HG03442 (cell line): Measurements from ENCODE around the gene ZNF558.

Source experiments
- ATAC-seq: cut with Tn5 transposase; IDR thresholded peaks from one replicate; pipeline ENCODE4 v1.9.1; 2021; ENCODE audit warnings: mild to moderate bottlenecking, moderate library complexity; ENCODE audit not compliant: unreplicated experiment

Gene ZNF558

GRCh38 chr19:8832132-8833021, at the start of gene ZNF558, which contains the start of gene MBD3L1:
Gene ZNF558 (minus strand): TSS chr19:8832304. CDS start chr19:8822659, 9,645 bp downstream.
Gene MBD3L1 (plus strand): TSS chr19:8832377. CDS start chr19:8842679, 10,302 bp downstream.
- peak; percentile 86 for ATAC-seq

DNA sequence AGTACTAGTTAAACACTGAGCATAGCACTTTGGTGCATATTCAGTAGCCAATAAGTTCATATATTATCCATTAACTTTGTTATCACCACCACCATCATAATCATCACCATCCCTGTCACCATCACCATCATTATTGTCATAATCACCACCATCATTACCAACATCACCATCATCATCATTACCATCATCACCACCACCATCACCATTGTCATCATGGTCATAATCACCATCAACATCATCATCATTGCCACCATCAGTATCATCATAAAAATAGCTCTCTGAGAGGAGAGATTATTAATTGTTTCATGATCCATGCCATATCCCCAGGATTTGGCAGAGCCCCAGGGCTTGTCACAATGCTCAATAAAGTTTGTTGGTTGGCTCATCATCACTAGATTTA, 49.4 kb upstream of the ZNF558 start:
- no peak for ATAC-seq

DNA sequence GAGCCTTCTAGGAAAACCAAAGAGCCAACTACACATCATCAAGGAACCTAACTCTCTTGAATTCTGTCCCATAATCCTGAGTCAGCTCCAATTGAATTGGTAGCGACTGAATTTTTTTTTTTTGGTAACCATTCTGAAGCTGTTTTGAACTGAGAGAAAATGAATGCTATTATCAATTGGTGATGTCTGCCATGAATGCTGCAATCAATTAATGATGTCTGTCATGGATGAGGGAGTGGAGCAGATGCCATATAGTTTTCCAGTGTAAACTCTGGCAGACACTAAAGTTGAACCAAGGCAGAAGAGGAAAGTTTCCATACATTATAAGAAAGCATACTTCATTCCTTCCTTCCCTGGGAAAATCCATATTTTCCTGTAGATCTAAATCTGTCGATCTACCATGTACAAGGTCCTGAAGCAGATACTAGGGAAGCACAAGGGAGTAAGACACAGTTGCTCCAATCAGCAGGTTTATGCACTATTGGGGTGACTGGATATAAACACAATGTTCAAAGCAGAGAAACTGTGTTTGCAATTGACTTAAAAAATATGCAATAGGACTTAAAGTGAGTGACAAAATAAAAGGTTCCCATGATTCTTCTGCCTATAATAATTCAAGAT, 48.9 kb upstream of the ZNF558 start:
- no peak for ATAC-seq

DNA sequence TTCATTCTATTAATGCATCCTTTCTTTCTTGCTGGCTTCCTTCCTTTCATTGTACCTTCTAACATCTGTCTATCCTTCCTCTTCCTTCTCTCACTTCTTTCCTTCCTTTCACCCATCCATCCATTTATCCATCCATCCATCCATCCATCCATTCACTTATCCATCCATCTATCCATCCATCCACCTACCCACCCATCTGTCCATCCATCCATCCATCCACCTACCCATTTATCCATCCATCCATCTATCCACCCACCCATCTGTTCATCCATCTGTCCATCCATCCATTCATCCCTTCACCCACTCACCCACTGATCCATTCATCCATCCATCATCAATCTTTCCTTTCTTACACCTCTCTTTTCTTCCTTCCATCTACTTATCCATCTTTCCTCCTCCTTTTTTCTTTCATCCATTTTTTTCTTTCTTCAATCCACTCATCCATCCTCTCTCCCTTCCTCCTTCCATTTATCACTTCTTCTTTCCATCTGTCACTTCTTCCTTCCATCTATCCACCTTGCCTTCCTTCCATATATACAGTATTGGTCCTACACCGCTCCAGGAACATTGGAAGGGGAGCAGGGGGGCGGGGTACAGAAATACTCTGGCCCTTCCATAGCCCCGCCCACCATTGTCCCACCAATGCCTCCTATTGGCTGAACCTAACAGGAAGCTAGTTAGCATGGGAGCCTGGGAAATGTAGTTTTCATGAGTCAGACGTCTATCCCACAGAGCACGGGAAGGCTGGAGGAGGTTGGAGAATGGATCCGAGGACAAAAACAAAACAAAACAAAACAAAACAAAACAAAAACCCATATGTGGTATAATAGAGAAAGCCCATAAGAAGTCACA, 46.0 kb upstream of the ZNF558 start:
- no peak for ATAC-seq

DNA sequence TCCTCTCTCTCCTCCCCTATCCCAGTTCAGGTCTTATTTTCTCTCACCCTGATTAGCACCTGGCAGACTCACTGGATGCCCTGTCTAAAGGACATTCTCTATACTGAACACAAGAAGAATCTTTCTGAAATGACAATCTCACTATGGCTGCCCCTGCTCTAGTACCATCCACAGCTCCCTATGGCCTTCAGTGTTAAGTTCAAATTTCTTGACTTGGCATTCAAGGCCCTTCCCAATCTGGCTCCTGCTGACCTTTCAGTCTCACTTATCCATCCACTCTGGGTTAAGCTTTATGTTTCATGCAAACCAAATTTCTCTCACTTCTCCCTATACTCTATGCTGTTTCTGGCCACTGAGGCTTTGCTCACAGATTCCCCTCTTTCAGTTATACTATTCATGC, 34.2 kb upstream of the ZNF558 start:
- no peak for ATAC-seq

DNA sequence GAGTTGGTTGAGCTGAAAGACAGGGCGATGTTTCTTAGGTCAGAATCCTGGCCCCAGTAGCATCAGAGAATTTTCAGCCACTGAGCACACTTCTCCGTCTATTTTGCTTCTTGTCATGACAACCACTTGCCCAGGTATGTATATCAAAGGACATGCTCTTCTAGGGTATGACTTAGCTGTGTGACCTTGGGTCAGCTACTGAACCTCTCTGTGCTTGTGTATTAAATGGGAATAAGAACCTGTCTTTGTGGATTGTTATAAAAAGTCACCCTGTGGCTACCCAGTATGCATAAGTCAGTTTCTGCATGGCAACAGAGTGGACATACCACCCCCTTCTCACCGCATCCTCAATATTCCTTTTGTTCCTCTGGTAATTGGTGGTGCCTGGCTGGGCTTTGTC, 26.2 kb upstream of the ZNF558 start:
- no peak for ATAC-seq

GRCh38 chr19:8850488-8850887, 18.4 kb upstream of the ZNF558 start:
- no peak for ATAC-seq

DNA sequence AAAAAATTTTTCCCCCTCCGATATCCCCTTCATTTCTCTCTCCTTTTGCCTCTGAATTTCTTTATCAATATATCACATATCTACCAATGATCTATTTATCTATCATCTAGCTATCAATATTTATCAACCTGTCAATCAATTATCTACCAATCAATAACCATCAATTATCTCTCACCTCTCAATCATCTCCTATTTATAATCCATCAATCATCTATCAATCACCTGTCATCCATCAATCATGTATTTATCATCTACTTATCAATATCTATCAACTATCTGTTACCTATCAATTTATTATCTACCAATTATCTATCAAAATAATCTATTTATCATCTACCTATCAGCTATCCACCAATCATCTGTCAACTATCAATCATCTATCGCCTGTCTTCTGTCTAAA, 17.1 kb upstream of the ZNF558 start:
- ATAC-seq = no peak

DNA sequence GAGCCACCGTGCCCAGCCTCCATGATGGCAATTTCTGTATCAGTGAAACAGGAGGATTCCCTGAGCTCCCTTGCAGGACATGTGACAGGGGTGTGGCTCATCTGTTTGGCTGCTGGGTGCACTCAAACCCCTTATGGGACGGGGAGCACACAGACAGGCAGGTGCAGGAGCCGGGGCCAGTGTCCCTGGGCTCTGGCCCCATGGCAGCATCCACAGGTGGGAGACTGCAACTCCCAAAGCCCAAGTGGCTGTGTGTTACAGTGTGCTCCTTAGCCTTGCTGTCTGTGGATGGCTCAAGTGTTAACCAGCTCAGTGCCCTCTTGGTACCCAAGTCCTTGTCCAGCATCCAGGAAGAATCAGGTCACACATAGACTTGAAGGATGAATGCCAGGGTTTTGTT, 14.7 kb upstream of the ZNF558 start:
- ATAC-seq = no peak

GRCh38 chr19:8840708-8841107, 8.6 kb upstream of the ZNF558 start:
- ATAC-seq = no peak

DNA sequence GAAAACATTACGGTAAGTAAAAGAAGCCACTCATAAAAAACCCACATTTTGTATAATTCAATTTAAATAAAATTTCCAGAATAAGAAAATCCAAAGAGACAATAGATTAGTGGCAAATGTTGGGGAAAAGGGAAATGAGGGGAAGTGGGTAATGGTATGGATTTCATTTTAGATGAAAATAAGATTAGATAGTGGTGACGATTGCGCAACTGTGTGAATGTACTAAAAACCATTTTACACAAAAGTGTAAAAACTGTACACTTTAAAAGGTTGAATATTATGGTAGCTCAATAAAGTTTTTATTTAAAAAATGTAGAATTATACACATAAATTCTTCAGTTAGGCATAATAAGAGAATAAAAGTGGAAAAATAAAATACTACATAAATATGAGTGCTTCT, 3.8 kb upstream of the ZNF558 start:
- no peak for ATAC-seq

DNA sequence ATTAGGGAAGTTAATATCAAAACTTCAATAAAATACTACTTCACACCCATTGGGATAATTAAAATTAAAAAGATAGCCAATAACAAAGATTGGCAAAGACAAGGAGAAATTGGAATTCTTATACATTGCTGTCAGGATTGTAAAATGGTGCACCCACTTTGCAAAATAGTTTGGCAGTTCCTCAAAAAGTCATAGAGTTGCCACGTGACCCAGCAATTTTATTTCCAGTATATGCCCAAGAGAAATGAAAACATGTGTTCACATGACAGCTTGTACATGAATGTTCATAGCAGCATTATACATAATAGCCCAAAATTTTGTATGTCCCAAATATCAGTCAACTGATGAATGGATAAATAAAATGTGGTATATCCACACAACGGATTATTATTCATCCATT, 3.3 kb upstream of the ZNF558 start:
- no peak for ATAC-seq

DNA sequence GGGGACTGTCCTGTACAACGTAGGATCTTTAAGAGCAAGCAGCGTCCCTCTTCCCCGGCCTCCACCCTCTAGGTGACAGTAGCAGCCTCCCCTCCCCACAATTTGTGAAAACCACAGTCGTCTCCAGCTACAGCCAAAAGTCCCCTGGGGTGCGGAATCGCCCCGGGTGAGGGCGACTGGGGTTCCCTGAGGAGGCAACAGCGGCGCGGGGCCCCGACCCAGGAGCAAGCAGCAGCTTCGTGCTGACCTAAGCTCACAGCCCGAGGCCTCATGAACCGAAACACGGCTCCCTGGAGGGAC, 322 bp downstream of the ZNF558 start:
- ATAC-seq = peak; percentile 16

- no peak for ATAC-seq
Observed at GRCh38 chr19:8831373-8831772, 731 bp downstream of the ZNF558 start.

DNA sequence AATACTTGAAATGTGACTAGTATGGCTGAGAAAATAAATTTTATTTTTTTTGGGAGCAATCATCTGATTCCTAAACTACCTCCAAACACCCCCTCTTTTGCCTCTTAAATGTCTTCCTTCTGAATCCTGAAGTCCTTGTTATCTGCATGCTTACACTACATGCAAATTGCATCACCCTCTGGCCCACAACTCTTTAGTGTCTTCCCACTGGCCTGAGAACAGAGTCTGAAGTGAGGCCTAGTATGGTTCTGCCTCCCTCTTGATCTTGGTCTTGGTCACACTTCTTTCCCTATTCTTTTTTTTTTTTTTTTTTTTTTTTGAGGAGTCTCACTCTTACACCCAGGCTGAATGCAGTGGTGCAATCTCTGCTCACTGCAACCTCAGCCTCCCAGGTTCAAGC, 4.8 kb downstream of the ZNF558 start:
- ATAC-seq = no peak

DNA sequence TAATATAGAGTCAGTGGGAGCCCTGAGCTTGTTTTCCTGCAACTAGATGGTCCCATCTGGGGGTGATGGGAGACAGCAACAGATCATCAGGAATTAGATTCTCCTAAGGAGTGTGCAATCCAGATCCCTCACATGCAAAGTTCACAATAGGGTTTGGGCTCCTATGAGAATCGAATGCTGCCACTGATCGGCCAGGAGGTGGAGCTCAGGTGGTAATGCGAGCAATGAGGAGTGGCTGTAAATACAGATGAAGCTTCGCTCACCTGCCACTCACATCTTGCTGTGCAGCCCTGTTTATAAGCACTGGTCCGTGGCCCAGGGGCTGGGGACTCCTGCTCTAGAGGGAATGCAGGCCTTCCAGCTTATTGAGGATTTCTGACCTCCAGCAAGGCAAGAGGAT, 5.7 kb downstream of the ZNF558 start:
- ATAC-seq = no peak

GRCh38 chr19:8821748-8822241, 10.3 kb downstream of the ZNF558 start:
- ATAC-seq = no peak

- no peak for ATAC-seq
Observed at GRCh38 chr19:8820234-8820633, 11.9 kb downstream of the ZNF558 start.

- ATAC-seq = no peak
Observed at GRCh38 chr19:8815780-8816179, 16.3 kb downstream of the ZNF558 start.

- ATAC-seq = no peak
Observed at GRCh38 chr19:8814176-8814575, 17.9 kb downstream of the ZNF558 start.
